ENCODE measurements around the gene SUPT6H.
A peak's percentile ranks its signal among the peaks of the same experiment; 100 is the strongest.
"Not testable (repeated sequence)": the region's sequence is repeated elsewhere in the genome, so short reads cannot be mapped to it uniquely, and the experiment has no call there.

SUPT6H gene

DNA sequence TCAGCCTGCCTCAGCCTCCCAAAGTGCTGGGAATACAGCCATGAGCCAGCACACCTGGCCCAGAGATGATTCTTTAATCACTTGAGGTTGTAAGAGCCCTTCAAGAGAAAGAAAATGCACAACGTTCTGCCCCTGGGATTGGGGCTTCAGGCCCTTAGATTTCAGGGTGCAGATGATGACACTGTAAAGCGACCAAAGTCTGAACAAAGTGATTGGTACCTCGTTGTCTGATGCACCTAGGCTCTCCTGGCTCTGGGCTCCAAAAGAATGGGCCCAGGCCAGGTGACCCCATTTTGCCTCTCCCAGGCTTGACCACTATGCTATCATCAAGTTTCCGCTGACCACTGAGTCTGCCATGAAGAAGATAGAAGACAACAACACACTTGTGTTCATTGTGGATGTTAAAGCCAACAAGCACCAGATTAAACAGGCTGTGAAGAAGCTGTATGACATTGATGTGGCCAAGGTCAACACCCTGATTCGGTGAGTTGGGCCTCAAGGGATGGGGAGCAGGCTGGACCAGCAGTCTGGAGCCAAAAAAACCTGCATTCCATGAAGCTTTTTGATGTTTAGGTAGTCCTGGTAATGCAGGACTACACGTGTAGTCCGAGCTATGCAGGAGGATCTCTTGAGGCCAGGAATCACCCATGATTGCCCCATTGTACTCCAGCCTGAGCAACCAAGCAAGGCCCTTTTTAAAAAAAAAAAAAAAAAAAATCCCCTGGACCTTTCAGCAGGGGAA is 60.6 kb downstream of the SUPT6H start:
- no peak for DNase-seq

DNA sequence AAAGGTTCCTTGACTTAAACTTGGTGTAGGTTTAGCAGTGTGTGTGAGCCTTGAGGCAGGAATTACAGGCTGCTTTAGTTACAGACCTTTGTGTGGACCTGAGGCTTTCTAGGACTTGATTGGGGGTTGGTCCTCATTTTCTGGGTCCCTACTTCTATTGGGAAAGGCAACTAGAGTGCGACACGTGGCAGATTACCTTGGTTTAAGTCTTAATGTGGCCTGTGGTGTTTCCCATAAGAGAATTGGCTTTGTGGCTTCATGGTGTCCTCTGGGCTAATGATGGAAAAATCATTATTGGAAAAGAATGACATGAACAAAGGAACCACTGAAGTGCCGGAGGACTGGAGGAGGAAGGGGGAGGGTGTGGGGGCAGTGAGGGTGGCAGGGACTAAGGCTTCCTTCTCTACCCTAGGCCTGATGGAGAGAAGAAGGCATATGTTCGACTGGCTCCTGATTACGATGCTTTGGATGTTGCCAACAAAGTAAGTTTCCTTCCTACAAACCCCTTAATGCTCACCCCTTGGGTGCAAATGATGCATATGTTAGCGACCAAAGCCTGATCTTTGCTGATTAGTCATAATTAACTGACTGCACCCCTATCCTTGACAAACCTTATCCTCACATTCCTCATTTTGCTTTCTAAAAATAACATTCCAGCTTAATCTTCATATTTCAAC is 61.3 kb downstream of the SUPT6H start:
- no peak for DNase-seq

DNA sequence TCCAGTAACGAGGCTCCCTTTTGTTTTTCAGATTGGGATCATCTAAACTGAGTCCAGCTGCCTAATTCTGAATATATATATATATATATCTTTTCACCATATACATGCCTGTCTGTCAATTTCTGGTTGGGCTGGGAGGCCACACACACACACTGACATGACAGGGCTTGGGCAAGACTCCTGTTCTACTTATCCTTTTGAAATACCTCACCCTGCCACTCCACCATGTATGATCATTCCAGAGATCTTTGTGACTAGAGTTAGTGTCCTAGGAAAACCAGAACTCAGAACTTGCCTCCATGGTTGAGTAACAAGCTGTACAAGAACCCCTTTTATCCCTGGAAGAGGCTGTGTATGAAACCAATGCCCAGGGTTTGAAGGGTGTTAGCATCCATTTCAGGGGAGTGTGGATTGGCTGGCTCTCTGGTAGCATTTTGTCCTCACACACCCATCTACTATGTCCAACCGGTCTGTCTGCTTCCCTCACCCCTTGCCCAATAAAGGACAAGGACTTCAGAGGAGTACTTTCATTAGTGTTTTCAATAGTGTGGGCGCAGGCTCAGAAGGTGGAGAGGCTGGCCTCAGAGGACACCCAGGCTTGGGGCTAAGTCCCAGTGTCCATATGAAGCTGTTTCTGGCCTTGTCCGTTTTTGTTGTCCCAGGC is 62.0 kb downstream of the SUPT6H start:
- DNase-seq = not testable (repeated sequence)

DNA sequence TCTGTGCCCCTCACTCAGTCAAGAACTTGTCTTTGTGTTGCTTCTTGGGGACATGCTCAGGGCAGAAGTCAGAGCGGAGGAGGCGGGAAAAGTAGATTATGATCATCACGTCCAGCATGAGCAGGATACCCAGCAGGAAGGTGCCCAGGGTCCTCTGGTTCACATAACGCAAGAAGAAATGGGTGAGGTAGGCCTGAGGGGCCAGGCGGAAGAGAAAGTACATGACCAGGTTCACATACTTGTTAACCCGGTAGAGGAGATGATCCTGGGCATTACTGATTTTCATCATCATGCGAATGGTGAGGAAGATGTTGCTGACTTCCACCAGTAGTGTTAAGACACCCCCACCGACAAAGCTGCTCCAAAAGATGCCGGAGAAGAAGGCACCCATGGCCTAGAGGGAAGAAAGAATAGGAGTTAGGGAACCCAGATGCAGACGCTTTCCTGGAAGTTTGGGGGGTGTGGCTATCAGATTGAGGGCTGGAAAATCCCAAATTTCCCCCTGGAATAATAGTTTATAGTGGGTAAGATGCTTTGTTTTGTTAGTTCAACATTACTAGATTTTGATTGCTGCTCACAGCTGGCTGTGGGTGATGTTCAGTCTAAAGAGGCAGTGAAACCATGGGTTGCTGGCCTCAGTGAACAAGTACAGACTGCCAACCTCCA is 62.6 kb downstream of the SUPT6H start:
- peak; percentile 52 for DNase-seq

DNA sequence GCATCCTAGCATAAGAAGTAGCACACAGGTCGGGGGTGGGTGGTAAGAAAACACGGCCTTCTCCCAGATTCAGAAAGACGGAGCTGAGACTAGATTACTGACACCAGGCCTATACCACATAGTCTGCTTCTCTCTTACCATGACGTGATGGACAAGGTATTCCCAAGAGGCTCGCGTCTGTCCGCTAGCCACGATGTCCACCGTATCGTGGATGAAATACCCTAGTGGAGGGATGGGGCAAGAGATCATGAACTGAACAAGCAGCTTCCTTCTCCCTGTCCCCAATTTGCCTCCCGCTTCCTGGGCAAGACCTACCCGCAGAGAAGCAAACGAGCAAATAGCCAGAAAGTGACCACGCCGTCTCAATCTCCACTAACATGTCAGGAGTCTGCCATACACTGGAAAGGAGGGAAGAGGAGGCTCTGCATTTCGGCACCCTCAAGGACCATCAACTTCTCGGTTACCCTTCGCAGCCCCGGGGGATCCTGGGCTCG is 63.2 kb downstream of the SUPT6H start:
- peak; percentile 74 for DNase-seq

DNA sequence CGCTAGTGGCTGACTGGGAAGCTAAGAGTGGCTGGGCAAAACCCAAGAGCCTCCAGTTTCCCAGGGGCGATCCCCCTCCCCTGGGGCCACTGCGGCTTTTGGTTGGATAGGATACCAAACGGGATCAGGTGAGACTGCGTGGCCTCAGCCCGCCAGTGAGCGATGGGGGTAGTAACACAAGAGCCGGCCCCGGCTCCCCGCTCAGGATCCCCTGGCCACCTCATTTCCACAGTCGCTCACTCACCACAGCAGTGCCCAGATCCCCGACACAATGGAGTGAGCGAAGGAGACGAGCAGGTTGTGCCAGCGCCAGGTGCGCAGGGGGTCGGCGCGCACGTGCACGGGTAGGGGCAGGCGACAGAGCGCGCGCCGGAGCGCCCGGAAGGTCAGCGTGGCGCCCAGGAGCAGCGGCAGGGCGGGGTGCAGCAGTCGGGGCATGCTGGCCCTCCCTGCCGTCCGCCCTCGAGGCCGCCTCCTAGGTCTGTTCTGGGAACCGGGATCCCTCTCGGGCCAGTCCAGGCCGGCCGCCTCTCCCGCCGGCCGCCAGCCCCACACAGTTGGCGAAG is 63.7 kb downstream of the SUPT6H start:
- DNase-seq = peak; percentile 94

DNA sequence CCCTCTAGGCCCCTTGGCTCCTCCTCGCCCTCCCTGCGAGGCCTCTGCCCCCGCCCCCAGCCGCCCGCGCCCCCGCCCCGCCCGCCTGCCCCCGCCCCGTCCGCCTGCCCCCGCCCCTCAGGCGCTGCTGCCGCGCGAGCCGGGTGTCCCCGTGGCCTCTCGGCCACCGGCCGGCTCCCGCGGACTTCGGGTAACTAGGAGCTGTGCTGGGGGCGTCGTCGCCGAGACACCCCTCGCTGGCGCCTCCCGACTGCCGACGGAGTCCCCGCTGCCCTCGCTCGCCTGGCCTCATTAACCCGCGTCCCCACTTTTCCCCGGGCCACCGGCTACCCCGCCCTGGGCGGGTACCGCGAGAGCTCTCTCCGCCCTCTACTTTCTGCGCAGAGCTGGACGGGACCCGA is 64.2 kb downstream of the SUPT6H start, which contains the start of gene TLCD1:
Gene TLCD1, minus strand, starts transcription at position 8 of the 401 bp plus-strand sequence. CDS start 136 bp downstream, outside the sequence.
- DNase-seq = peak; percentile 89

DNA sequence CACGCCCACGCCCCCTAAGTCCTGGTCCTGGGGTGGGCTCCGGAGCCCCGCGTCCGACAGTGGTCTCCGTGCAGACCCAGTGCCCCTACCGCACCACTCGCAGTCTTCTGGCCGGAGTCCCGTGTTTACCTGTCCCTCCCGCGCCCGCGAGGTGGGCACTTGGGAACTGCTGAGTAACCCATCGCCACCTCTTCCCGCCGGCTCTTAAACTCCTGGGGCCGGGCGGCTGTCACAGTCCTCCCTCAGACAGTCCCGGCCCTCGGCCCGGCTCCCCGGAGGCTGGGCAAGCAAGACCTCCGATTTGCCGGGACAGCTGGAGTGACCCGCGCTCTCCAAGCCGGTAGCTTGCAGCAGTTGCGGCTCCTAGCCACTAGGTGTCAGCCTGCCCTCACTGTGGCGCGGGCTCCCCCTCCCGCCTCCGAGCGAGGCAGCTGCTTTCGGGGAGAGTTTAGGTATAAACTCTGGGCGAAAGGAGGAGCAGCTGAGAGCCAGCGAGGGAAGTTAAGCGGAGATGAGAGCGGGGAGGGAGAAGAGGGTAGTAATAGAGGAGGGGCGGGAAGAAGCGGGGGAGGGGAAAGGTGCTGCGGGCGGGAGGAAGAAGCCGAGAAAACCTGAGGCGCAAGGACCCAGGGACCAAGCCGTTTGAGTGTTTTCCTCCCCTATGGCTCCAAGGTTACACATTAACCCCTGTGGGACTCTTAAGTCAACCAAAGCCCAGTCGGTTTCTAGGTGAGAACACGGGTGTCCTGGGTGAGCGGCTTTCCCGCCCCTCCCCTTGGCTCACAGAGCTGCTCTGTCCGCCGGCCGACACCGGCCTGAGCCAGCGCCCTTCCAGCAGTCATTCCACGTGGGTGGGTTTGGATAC is 64.9 kb downstream of the SUPT6H start:
- DNase-seq = peak; percentile 99

DNA sequence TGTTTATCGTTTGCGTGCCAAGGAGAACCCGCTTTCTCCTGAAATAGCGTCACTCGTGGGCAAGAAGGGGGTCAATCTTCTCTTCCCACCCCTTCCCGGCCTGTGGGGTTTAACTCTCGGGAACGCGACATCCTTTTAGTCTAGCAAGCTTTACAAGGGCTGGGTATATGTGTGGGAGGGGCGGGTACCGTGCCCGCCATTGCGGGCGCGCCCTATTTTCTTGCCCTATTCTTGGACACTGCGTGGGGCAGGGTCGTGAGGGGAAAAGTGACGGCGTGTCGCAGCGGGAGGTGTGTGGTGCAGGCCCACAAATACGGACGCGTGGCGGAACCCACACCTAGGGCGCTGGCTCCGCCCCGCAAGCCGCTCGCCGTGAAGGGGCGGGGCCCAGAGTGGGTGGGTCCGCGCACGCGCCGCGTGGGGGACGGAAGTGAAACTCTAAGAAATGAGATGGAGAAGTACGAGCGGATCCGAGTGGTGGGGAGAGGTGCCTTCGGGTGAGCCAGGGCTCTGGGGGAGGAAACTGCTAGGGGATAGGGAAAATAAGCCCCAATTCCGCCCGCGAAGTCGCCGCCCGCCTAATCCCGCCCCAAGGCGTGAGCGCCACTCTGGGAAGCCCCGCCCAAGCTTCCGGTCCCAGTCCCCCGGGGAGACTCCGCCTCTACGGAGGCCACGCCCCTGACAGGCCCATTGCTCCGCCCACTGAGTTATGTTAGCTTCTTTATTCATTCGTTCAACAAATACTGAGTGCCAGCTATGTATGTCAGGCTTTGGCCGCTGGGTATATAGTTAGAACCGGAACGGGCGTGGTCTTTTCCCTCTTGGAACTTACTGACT is 66.6 kb downstream of the SUPT6H start, which contains the start of gene NEK8:
Gene NEK8, plus strand, starts transcription at position 425 of the 837 bp plus-strand sequence. Its CDS starts 26 bp downstream, at position 451.
- peak; percentile 96 for DNase-seq

DNA sequence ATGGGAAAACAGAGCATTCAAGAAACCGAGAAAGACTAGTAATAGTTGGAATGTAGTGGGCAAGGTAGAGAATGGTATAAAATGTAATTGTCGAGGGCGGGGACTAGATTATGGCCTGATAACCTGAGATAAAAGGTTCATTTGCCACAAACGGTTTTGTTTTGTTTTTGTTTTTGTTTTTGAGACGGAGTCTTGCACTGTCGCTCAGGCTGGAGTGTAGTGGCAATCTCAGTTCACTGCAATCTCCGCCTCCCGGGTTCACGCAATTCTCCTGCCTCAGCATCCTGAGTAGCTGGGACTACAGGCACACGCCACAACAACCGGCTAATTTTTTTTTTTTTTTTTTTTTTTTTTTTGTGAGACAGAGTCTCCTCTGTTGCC is 67.9 kb downstream of the SUPT6H start:
- DNase-seq = no peak

DNA sequence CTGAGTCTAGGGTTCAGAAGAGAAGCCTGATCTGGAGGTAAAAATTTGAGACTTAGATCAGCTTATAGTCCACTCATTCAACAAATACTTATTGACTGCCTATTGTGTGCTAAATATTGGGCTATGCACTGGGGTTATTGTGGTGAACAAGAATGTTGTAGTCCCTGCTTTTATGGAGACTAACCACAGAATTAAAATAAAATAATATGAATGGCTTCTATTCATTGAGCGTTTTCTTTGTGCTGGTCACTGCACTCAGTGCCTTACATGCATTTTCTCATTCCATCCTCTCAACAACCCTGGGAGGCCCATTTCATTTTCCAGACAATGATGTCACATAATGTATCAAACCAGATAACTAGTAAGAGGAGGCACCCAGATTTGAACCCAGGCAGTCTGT is 71.3 kb downstream of the SUPT6H start:
- DNase-seq = no peak

DNA sequence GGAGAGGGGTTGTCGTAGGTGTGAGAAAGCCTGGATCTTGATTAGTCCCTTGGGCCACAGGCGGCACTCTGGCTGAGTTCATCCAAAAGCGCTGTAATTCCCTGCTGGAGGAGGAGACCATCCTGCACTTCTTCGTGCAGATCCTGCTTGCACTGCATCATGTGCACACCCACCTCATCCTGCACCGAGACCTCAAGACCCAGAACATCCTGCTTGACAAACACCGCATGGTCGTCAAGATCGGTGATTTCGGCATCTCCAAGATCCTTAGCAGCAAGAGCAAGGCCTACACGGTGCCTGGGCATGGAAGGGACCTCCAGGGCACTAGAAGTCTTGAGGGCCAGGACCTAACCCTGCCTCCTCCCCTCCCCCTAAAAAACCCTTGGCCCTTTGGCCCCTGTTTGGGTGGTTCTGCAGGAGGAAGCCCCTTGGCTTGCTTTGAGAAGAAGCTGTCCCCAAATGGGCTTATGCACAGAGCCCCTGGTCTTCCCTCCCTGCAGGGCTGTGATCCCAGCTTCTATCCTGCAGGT is 72.8 kb downstream of the SUPT6H start:
- DNase-seq = no peak

DNA sequence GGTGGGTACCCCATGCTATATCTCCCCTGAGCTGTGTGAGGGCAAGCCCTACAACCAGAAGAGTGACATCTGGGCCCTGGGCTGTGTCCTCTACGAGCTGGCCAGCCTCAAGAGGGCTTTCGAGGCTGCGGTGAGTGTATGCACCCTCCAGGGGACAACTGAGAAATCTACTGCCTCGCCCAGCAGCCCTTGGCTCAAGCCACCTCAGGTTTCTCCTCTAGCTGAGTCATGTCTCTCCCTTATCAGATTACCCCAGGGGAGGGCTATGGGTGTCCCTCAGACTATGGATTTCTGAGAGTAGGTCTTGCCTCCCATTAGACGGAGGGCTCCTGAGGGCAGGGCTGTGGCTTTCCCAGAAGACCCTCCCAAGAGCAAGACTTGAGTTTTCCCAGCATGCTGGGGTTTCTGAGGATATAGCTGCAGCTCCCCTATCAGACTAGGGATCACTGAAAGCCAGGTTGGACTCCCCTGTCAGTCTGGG is 73.3 kb downstream of the SUPT6H start:
- no peak for DNase-seq

DNA sequence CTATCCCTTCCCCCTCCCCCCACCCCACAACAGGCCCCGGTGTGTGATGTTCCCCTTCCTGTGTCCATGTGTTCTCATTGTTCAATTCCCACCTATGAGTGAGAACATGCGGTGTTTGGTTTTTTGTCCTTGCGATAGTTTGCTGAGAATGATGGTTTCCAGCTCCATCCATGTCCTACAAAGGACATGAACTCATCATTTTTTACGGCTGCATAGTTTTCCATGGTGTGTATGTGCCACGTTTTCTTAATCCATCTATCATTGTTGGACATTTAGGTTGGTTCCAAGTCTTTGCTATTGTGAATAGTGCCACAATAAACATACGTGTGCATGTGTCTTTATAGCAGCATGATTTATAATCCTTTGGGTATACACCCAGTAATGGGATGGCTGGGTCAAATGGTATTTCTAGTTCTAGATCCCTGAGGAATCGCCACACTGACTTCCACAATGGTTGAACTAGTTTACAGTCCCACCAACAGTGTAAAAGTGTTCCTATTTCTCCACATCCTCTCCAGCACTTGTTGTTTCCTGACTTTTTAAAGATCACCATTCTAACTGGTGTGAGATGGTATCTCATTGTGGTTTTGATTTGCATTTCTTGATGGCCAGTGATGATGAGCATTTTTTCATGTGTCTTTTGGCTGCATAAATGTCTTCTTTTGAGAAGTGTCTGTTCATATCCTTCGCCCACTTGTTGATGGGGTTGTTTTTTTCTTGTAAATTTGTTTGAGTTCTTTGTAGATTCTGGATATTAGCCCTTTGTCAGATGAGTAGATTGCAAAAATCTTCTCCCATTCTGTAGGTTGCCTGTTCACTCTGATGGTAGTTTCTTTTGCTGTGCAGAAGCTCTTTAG is 74.1 kb downstream of the SUPT6H start:
- DNase-seq = not testable (repeated sequence)

DNA sequence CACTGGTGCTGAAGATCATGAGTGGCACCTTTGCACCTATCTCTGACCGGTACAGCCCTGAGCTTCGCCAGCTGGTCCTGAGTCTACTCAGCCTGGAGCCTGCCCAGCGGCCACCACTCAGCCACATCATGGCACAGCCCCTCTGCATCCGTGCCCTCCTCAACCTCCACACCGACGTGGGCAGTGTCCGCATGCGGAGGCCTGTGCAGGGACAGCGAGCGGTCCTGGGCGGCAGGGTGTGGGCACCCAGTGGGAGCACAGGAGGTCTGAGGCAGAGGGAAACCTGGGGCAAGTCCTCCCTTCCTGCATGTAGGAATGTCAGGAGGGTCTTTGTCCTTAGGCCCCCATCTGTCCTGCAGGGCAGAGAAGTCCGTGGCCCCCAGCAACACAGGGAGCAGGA is 75.3 kb downstream of the SUPT6H start:
- no peak for DNase-seq

DNA sequence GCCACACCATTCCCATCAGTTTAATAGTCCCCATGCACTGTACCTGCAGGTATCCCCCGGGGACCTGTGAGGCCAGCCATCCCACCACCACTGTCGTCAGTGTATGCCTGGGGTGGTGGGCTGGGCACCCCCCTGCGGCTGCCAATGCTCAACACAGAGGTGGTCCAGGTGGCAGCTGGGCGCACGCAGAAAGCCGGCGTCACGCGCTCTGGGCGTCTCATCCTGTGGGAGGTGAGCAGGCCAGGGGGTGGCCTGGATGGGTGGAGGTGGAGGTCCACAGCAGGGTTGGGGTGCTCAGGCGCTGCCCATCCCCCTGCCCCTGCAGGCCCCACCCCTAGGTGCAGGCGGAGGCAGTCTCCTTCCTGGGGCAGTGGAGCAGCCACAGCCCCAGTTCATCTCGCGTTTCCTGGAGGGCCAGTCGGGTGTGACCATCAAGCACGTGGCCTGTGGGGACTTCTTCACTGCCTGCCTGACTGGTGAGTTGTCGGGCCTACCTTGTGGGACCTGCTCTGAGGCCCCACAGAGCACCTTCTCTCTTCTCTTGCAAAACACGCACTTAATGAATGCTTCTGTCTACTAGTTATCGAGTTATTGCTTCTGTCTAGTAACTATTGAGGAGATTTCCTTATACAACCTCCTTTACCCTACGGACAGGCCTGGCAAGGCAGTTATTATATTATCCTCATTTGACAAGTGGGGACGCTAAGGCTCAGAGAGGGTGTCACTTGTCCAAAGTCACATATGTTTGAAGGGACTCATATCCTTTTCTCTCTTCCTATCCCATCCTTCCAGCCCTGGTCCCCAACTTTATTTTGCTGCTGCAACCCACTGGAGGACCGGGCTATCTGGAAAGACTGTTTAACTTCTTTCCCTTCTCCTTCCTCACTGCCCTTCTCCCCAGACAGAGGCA is 76.0 kb downstream of the SUPT6H start:
- DNase-seq = no peak

DNA sequence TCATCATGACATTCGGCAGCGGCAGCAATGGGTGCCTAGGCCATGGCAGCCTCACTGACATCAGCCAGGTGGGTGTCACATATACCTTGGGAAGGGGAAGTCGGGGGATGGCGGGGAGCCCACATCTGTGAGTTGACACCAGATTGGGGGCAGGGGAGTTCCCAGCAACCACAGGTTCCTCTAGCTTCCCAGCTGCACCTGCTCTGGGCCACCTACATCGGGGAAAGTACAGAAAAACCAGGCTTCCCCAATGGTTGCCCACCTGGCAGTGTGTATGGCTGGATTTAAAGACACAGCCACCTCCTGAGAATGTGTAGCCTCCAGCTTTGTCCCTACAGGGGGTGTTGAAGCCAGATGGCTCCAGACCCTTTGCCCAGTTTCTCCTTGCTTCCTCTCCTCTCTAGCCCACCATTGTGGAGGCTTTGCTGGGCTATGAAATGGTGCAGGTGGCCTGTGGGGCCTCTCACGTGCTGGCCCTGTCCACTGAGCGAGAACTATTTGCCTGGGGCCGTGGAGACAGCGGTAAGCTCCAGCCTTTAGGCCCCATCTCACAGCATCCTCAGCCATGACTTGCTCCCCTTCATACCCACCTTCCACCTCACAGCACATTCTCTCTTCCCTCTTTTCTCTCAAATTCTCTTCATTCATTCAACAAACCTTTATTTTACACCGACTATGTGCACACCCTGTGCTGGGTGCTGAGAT is 76.8 kb downstream of the SUPT6H start:
- DNase-seq = no peak

Measured in NCI-H69 (cell line).